C4-2B (cell line): ENCODE results near the gene COL1A1.

Experiments used
- H3K27ac ChIP-seq: fragments of 450-650 bp; 2 replicates; pipeline ENCODE4 v1.5.1; 2017
- CTCF ChIP-seq: fragments of 450-650 bp; conservative IDR thresholded peaks from 2 replicates; pipeline ENCODE4 v1.5.1; 2017; ENCODE audit warnings: mild to moderate bottlenecking
- ZFX ChIP-seq: fragments of 450-650 bp; IDR thresholded peaks from 2 replicates; pipeline ENCODE4 v1.6.1; 2017

The COL1A1 gene

GRCh38 chr17:50162466-50163254, 38.8 kb downstream of the COL1A1 start:
- no peak overlapping the region for H3K27ac ChIP-seq
- TF ChIP-seq ZFX (no peak), CTCF (no peak)

GRCh38 chr17:50161911-50162288, 39.5 kb downstream of the COL1A1 start:
- no peak overlapping the region; the same call in 1 of the 2 replicates for H3K27ac ChIP-seq
- TF ChIP-seq CTCF (no peak; the same call in none of the 2 replicates), ZFX (no peak)

GRCh38 chr17:50161023-50161910, 40.2 kb downstream of the COL1A1 start:
- peak overlapping the region; percentile 30 for H3K27ac ChIP-seq
- TF ChIP-seq CTCF (peak; percentile 99), ZFX (no peak)

- H3K27ac ChIP-seq = no peak overlapping the region
- TF ChIP-seq ZFX (no peak), CTCF (no peak)
Measured at GRCh38 chr17:50157891-50158290, 43.5 kb downstream of the COL1A1 start.

- no peak for TF ChIP-seq ZFX
- TF ChIP-seq CTCF = no peak
- H3K27ac ChIP-seq = no peak overlapping the region
Measured at GRCh38 chr17:50155115-50155819, 46.2 kb downstream of the COL1A1 start.

- TF ChIP-seq ZFX (no peak), CTCF (no peak)
- no peak overlapping the region for H3K27ac ChIP-seq
Measured at GRCh38 chr17:50154604-50155003, 46.8 kb downstream of the COL1A1 start.
